ENCODE data around the gene MTHFD1L. TPM values are rescaled to one million over a fixed set of nuclear protein-coding genes. Genes with fewer than 3 reads are reported as not detected.

MTHFD1L gene
- total and polyA plus RNA-seq, 2 donors (not counting 3 experiments of a cell fraction or from before 2014, with no cell fraction given): 40.2 to 120 TPM

GRCh38 chr6:150887978-150888563, 22.6 kb downstream of the MTHFD1L start:
- CTCF ChIA-PET: interaction anchor here (5.5 kb wide), 1 partner anchor 438 kb away, joined by 257 read pairs; no protein-coding TSS in a partner anchor

More at GRCh38 chr6:150887978-150888563, 22.6 kb downstream of the MTHFD1L start:
- H3K79me2 ChIP-seq (ENCODE audit: control insufficient read depth, insufficient read depth, low read length): peaks cover 19% of the 10 kb centered on the region
- no peak overlapping the region for H2AFZ ChIP-seq (ENCODE audit: low read depth, low read length)
- dilution Hi-C loops (cut with MboI; ENCODE audit: extremely low pct_ligation_motif_present, low sequenced_read_pairs): no loop called here
- H3K27me3 ChIP-seq (ENCODE audit: control insufficient read depth in 2 of 2, insufficient read depth in 2 of 2, low read length in 2 of 2): no peaks in the 10 kb centered on the region
- no peak overlapping the region for H3K9ac ChIP-seq (replicated peaks; ENCODE audit: extremely low read depth, insufficient read depth, low read length)
- POLR2A ChIA-PET: no interaction called here
- intact Hi-C loops (cut with micrococcal nuclease): no loop called here
- H3K27ac ChIP-seq (ENCODE audit: insufficient read depth, low read depth, low read length): no peak overlapping the region
- no peak for TF ChIP-seq POLR2A (IDR thresholded peaks at IDR 0.05; ENCODE audit: low read depth, low read length)
- no peak for TF ChIP-seq MYC (IDR thresholded peaks at IDR 0.05; ENCODE audit: low read depth, low read length)
- no peak for TF ChIP-seq MAX (IDR thresholded peaks at IDR 0.05; ENCODE audit: insufficient read depth, insufficient read length)
- TF ChIP-seq FOS (IDR thresholded peaks at IDR 0.05; ENCODE audit: borderline replicate concordance, insufficient read depth, low read length): no peak
- no peak for TF ChIP-seq JUN (IDR thresholded peaks at IDR 0.05; ENCODE audit: borderline replicate concordance, insufficient read depth, insufficient read length, low read depth)
- TF ChIP-seq CTCF (IDR thresholded peaks at IDR 0.05; ENCODE audit: extremely low read depth in 1 of 2, insufficient read depth in 1 of 2, low read depth in 1 of 2, low read length in 2 of 2): no peak
- no peak for TF ChIP-seq POLR2AphosphoS5 (IDR thresholded peaks at IDR 0.05; ENCODE audit: insufficient read depth, low read depth, low read length)
- TF ChIP-seq GATA2 (IDR thresholded peaks at IDR 0.05; ENCODE audit: insufficient read depth, insufficient read length, low read depth, low read length): no peak
- peaks cover 10 to 14% of the 10 kb centered on the region in 2 experiments for H3K36me3 ChIP-seq (ENCODE audit: control insufficient read depth in 2 of 2, extremely low read depth in 1 of 2, insufficient read depth in 2 of 2, low read length in 2 of 2)
- no peak overlapping the region for H3K4me2 ChIP-seq (ENCODE audit: insufficient read depth, low read length)
- FAIRE-seq (no peak), DNase-seq (ENCODE audit: low read depth, low spot score) (no peak)
- H3K4me3 ChIP-seq (replicated peaks in 1 of 3; ENCODE audit: insufficient read depth in 1 of 3, low read depth in 1 of 3, low read length in 3 of 3): no peak overlapping the region
- no peaks in the 10 kb centered on the region for H4K20me1 ChIP-seq (replicated peaks; ENCODE audit: control insufficient read depth, extremely low read depth, insufficient read depth, low read length)
- H3K9me1 ChIP-seq (replicated peaks; ENCODE audit: control insufficient read depth, extremely low read depth, insufficient read depth, low read length): no peaks in the 10 kb centered on the region
- peaks cover 9% of the 10 kb centered on the region for H3K4me1 ChIP-seq (ENCODE audit: control insufficient read depth, extremely low read depth, insufficient read depth, low read length)
- no peaks in the 10 kb centered on the region for H3K9me3 ChIP-seq (replicated peaks; ENCODE audit: control insufficient read depth, insufficient read depth, low read length)
- BruUV-seq (replicated peaks): no TSS peak
